K562 (cell line): Measurements from ENCODE around the gene LAMB1. TPM values are rescaled to one million over a fixed set of nuclear protein-coding genes. Genes with fewer than 3 reads are reported as not detected.

ENCODE experiments used
- CHD1 ChIP-seq: fragments of 200-600 bp; sonication (generic); IDR thresholded peaks from one replicate; pipeline ENCODE4 v1.6.1; 2012; ENCODE audit warnings: mild to moderate bottlenecking, moderate library complexity, low read length, inconsistent platforms
- CREM ChIP-seq: IDR thresholded peaks from 2 replicates; pipeline ENCODE4 v1.6.1; 2014; ENCODE audit warnings: antibody characterized with exemption, low read depth
- ELF2 ChIP-seq: fragments of 250-450 bp; sonication (Bioruptor Pico); IDR thresholded peaks from 2 replicates; pipeline ENCODE4 v1.5.0; 2021; ENCODE audit warnings: mild to moderate bottlenecking
- HDAC1 ChIP-seq, 2 experiments: fragments of 450-650 bp; IDR thresholded peaks; 2 replicates each; pipeline ENCODE4 v1.6.1; 2016 to 2017; ENCODE audit warnings: inconsistent platforms in 1 of 2, mild to moderate bottlenecking in 1 of 2, moderate library complexity in 1 of 2
- HDAC3 ChIP-seq: fragments of 450-650 bp; IDR thresholded peaks from 2 replicates; pipeline ENCODE4 v1.6.1; 2018; ENCODE audit warnings: borderline replicate concordance, mild to moderate bottlenecking, moderate library complexity; ENCODE audit not compliant: partially characterized antibody
- HNRNPUL1 ChIP-seq: fragments of 200-400 bp; formaldehyde crosslinking; IDR thresholded peaks from 2 replicates; pipeline ENCODE4 v1.6.1; 2017; ENCODE audit warnings: low read length
- KDM5B ChIP-seq: fragments of 200-600 bp; sonication (generic); IDR thresholded peaks from 2 replicates; pipeline ENCODE4 v1.6.1; 2012; ENCODE audit warnings: low read depth, mild to moderate bottlenecking, moderate library complexity, low read length, control low read depth, inconsistent platforms; ENCODE audit not compliant: insufficient replicate concordance
- MBD1 ChIP-seq: fragments of 250-450 bp; sonication (Bioruptor Pico); IDR thresholded peaks from 2 replicates; pipeline ENCODE4 v1.8.0; 2022; ENCODE audit warnings: inconsistent platforms
- MEF2A ChIP-seq: IDR thresholded peaks from 2 replicates; pipeline ENCODE4 v1.6.1; 2011; ENCODE audit warnings: low read depth, mild to moderate bottlenecking, low read length, moderate library complexity; ENCODE audit not compliant: control insufficient read depth
- MTA2 ChIP-seq: fragments of 450-650 bp; IDR thresholded peaks from 2 replicates; pipeline ENCODE4 v1.6.1; 2016; ENCODE audit warnings: low read depth
- NFIC ChIP-seq: fragments of 450-650 bp; IDR thresholded peaks from 2 replicates; pipeline ENCODE4 v1.6.1; 2017; ENCODE audit warnings: mild to moderate bottlenecking, inconsistent platforms
- PHTF2 ChIP-seq: fragments of 250-450 bp; sonication (Bioruptor Pico); IDR thresholded peaks from 2 replicates; pipeline ENCODE4 v1.5.0; 2021; ENCODE audit warnings: mild to moderate bottlenecking
- TAF9B ChIP-seq: fragments of 450-650 bp; IDR thresholded peaks from 2 replicates; pipeline ENCODE4 v1.6.1; 2018; ENCODE audit warnings: mild to moderate bottlenecking; ENCODE audit not compliant: partially characterized antibody
- ZBED1 ChIP-seq: IDR thresholded peaks from 2 replicates; pipeline ENCODE4 v1.6.1; 2014
- ZBTB43 ChIP-seq: sonication (generic); formaldehyde crosslinking; IDR thresholded peaks from 2 replicates; pipeline ENCODE4 v1.8.0; 2023; ENCODE audit warnings: mild to moderate bottlenecking, missing genetic modification reagents
- ZNF174 ChIP-seq: fragments of 250-450 bp; sonication (Bioruptor Pico); IDR thresholded peaks from 2 replicates; pipeline ENCODE4 v1.4.0; 2020; ENCODE audit warnings: mild to moderate bottlenecking
- ZNF280A ChIP-seq: fragments of 450-650 bp; IDR thresholded peaks from 2 replicates; pipeline ENCODE4 v1.6.1; 2018; ENCODE audit warnings: mild to moderate bottlenecking, low read depth; ENCODE audit not compliant: partially characterized antibody
- ZNF639 ChIP-seq, 2 experiments: fragments of 200-800 bp in 1 of 2; sonication (Bioruptor generic) in 1 of 2; sonication (generic) in 1 of 2; formaldehyde crosslinking in 1 of 2; IDR thresholded peaks in 1 of 2; conservative IDR thresholded peaks in 1 of 2; 2 replicates each; pipeline versions ENCODE4 v1.5.0 to v1.6.1; 2016 to 2020; ENCODE audit warnings: missing compliant biosample characterization in 1 of 2, missing genetic modification characterization in 1 of 2, missing genetic modification reagents in 1 of 2
- polyA plus RNA-seq, 8 experiments: library from polyadenylated mRNA; depleted of rRNA in 4 of 8; stranded (reverse) in 5 of 8; unstranded in 3 of 8; fragments of >200 nt; fragmentation: Nextera tagmentation in 2 of 8; fragmentation: Illumina TruSeq in 1 of 8; extraction: Ambion mirVana in 2 of 8; extraction: Trizol in 1 of 8; gene quantifications; 2 replicates each; pipeline versions ENCODE4 v1.2.1 to v1.2.3, GENCODE V29; 2011 to 2014; ENCODE audit warnings: inconsistent platforms in 1 of 8, missing spikeins in 1 of 8
- total RNA-seq, 7 experiments: library from RNA; depleted of rRNA in 6 of 7; stranded (reverse); fragments of >200 nt in 6 of 7; fragmentation: Illumina TruSeq in 2 of 7; extraction: Trizol in 2 of 7; gene quantifications; 2 replicates each; pipeline versions ENCODE4 v1.2.1 to v1.2.3, GENCODE V29; 2011 to 2021; ENCODE audit warnings: low replicate concordance in 1 of 7

The LAMB1 gene
- total and polyA plus RNA-seq, 9 of the 15 experiments (the other 6 are each of a cell fraction or from before 2014, with no cell fraction given) = 6.0 to 17.7 (median 12.3) TPM

- TF ChIP-seq HDAC1 (IDR thresholded peaks at IDR 0.05) = peak in 1 of 2 experiments; percentile 98; a peak in 2 of 4 replicates
- TF ChIP-seq HNRNPUL1 = no peak
- no peak for TF ChIP-seq ZBED1
- TF ChIP-seq ZNF174 = no peak
- TF ChIP-seq ELF2 (CRISPR knock-in tag) = no peak
- TF ChIP-seq NFIC = peak; percentile 87
- TF ChIP-seq HDAC3 = peak; percentile 98
- TF ChIP-seq KDM5B = no peak
- TF ChIP-seq MBD1 (CRISPR knock-in tag) = no peak
- TF ChIP-seq ZNF639 (CRISPR knock-in tag; conservative IDR thresholded peaks at IDR 0.05 in 1 of 2, IDR thresholded peaks at IDR 0.05 in 1 of 2) = no peak
- TF ChIP-seq PHTF2 = no peak; the same call in 1 of the 2 replicates
- TF ChIP-seq ZNF280A = no peak
- TF ChIP-seq MTA2 = peak; percentile 84
- TF ChIP-seq TAF9B = peak; percentile 97
- peak; percentile 87 for TF ChIP-seq CREM
- peak; percentile 42; the same call in 1 of the 2 replicates for TF ChIP-seq MEF2A
- TF ChIP-seq CHD1 = no peak
- TF ChIP-seq ZBTB43 (CRISPR knock-in tag) = no peak
Measured at GRCh38 chr7:108012499-108013430, 9.8 kb upstream of the LAMB1 start (continued).
